Memory B cell (primary cell): Measurements from ENCODE around the gene ACY1.

Experiments
- ATAC-seq: fragments of 150-1000 bp; cut with Tn5 transposase; 2 replicates; pipeline ENCODE4 v1.10.0; 2021; ENCODE audit warnings: low read depth, mild to moderate bottlenecking, moderate library complexity
- DNase-seq, 2 donors: peaks; one replicate each; pipeline ENCODE4 v3.0.0; 2022; ENCODE audit warnings: low spot score in 2 of 2
- H3K27ac Mint-ChIP-seq: one replicate; pipeline ENCODE4 v1.8.0; 2022; ENCODE audit warnings: mild to moderate bottlenecking, moderate library complexity, mixed read lengths
- H3K27me3 Mint-ChIP-seq: one replicate; pipeline ENCODE4 v1.8.0; 2022; ENCODE audit warnings: mixed read lengths
- H3K36me3 Mint-ChIP-seq: one replicate; pipeline ENCODE4 v1.8.0; 2022; ENCODE audit warnings: mild to moderate bottlenecking, mixed read lengths
- H3K4me1 Mint-ChIP-seq: one replicate; pipeline ENCODE4 v1.8.0; 2022; ENCODE audit warnings: mixed read lengths
- H3K4me3 Mint-ChIP-seq: one replicate; pipeline ENCODE4 v1.8.0; 2022; ENCODE audit warnings: mild to moderate bottlenecking, moderate library complexity, mixed read lengths
- H3K9me3 Mint-ChIP-seq: one replicate; pipeline ENCODE4 v1.8.0; 2022; ENCODE audit warnings: mixed read lengths

Gene ACY1

GRCh38 chr3:52007291-52007690 is 24.0 kb downstream of the ACY1 start:
- Mint-ChIP-seq H3K9me3 (peaks cover 2% of the 10 kb centered on the region), H3K27ac (no peak overlapping the region)

DNA sequence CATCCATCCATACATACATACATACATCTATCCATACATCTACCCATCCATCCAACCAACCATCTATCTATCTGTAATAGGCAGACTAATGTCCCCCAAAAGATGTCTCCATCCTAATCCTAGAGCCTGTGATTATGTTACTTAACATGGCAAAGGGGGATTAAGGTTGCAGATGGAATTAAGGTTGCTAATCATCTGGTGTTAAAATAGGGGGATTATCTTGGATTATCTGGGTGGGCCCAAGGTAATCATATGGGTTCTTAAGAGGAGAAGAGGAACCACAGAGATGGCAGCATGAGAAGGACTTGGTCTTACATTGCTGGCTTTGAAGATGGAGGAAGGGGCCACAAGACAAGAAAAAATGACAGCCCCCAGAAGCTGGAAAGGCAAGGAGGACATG is 27.1 kb downstream of the ACY1 start:
- no peak overlapping the region for H3K27ac Mint-ChIP-seq
- no peaks in the 10 kb centered on the region for H3K4me1 Mint-ChIP-seq
- H3K36me3 Mint-ChIP-seq: no peaks in the 10 kb centered on the region
- peaks cover 5% of the 10 kb centered on the region for H3K27me3 Mint-ChIP-seq
- H3K4me3 Mint-ChIP-seq: no peak overlapping the region
- DNase-seq: no peak
- H3K9me3 Mint-ChIP-seq: peaks cover 2% of the 10 kb centered on the region
- ATAC-seq: no peak

More at GRCh38 chr3:52007291-52007690, 24.0 kb downstream of the ACY1 start:
- H3K4me3 Mint-ChIP-seq: no peak overlapping the region
- no peaks in the 10 kb centered on the region for H3K4me1 Mint-ChIP-seq
- no peaks in the 10 kb centered on the region for H3K36me3 Mint-ChIP-seq
- ATAC-seq (no peak), DNase-seq (no peak)
- H3K27me3 Mint-ChIP-seq: peaks cover 5% of the 10 kb centered on the region

GRCh38 chr3:52012699-52013098 is 29.4 kb downstream of the ACY1 start:
- no peak for DNase-seq
- peaks cover 2% of the 10 kb centered on the region for H3K9me3 Mint-ChIP-seq
- peaks cover 5% of the 10 kb centered on the region for H3K27me3 Mint-ChIP-seq
- no peaks in the 10 kb centered on the region for H3K4me1 Mint-ChIP-seq
- no peak for ATAC-seq
- H3K27ac Mint-ChIP-seq: no peak overlapping the region
- no peaks in the 10 kb centered on the region for H3K36me3 Mint-ChIP-seq
- H3K4me3 Mint-ChIP-seq: no peak overlapping the region

DNA sequence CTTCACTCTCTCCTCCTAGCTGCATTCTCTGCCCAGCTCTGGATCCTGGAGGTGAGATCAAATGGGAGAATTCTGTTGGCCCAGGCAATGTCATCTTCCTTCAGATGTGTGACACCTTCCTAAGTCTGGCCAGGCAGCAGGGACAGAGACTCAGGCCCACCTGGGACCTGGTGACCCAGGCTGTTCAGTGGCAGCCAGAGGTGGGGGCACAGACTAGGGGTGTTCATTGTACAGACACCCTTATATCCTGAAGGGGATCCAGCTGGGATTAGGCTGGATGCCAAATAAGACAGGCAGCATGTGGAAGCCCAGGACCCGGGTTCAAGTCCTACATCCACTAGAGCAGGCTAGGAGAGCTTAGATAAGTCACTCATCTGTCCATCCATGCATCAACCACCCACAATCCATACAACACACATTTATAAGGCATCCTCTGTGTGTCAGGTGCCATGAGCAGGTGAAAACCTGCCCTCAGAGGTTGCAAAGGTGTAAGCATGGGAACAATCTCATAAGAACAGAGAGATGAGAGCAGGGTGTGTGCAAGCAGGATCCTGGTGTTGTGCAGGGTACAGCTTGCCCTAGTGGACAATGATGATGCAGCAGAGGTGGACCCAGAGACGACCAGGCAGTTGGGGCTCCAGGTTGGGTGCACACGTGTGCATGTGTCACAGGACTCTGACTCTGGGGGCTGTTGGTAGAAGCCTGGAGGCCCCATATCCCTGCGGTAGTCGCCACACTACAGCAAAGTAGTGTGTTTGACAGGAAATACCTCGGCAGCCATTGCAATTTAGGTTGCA is 30.7 kb downstream of the ACY1 start:
- Mint-ChIP-seq H3K27me3 (peaks cover 5% of the 10 kb centered on the region), H3K9me3 (peaks cover 2% of the 10 kb centered on the region), H3K36me3 (no peaks in the 10 kb centered on the region), H3K4me1 (no peaks in the 10 kb centered on the region), H3K27ac (no peak overlapping the region), H3K4me3 (no peak overlapping the region)
- no peak for DNase-seq
- no peak for ATAC-seq

GRCh38 chr3:52014613-52015012 is 31.3 kb downstream of the ACY1 start:
- DNase-seq (no peak), ATAC-seq (no peak)
- no peaks in the 10 kb centered on the region for H3K36me3 Mint-ChIP-seq

GRCh38 chr3:52015438-52016228 is 32.3 kb downstream of the ACY1 start:
- Mint-ChIP-seq H3K4me3 (no peak overlapping the region), H3K4me1 (no peaks in the 10 kb centered on the region), H3K27me3 (peaks cover 2% of the 10 kb centered on the region), H3K9me3 (no peaks in the 10 kb centered on the region), H3K36me3 (no peaks in the 10 kb centered on the region), H3K27ac (no peak overlapping the region)
- ATAC-seq (no peak), DNase-seq (no peak)

More at GRCh38 chr3:52014613-52015012, 31.3 kb downstream of the ACY1 start:
- H3K9me3 Mint-ChIP-seq: peaks cover 2% of the 10 kb centered on the region
- H3K27ac Mint-ChIP-seq: no peak overlapping the region
- peaks cover 5% of the 10 kb centered on the region for H3K27me3 Mint-ChIP-seq
- no peak overlapping the region for H3K4me3 Mint-ChIP-seq
- H3K4me1 Mint-ChIP-seq: no peaks in the 10 kb centered on the region

- Mint-ChIP-seq H3K4me3 (no peak overlapping the region), H3K9me3 (no peaks in the 10 kb centered on the region), H3K27ac (no peak overlapping the region), H3K4me1 (peaks cover 3% of the 10 kb centered on the region), H3K27me3 (no peaks in the 10 kb centered on the region), H3K36me3 (no peaks in the 10 kb centered on the region)
- ATAC-seq (no peak), DNase-seq (no peak)
Measured at GRCh38 chr3:52017586-52017985, 34.3 kb downstream of the ACY1 start.

DNA sequence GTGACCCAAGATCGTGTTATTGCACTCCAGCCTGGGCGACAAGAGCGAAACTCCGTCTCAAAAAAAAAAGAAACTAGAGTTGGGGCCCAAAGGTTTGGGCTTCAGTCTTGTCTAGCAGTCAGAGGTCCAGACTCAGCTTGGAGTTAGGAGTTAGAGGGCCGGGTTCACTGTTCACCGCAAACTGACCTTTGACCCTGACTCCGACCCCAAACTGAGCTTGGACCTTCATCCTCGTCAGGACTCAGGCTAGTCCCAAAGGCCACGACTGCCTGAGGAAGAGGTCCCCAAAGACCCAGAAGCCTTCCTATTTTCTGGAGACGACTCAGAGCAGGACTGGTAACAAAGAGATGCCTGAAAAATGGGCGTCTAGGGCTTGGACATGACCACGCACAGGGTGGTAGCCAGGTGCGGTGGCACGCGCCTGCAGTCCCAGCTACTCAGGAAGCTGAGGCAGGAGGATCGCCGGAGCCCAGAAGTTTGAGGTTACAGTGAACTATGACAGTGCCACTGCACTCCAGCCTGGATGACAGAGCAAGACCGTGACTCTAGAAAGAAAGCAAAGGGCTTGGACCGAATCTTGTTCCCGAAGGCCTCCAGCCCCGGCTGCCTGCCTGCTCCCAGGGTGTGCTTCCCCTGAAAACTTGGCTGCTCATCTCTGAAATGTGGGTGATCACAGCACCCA is 35.1 kb downstream of the ACY1 start:
- no peak overlapping the region for H3K27ac Mint-ChIP-seq
- no peak overlapping the region for H3K4me3 Mint-ChIP-seq
- DNase-seq: no peak

DNA sequence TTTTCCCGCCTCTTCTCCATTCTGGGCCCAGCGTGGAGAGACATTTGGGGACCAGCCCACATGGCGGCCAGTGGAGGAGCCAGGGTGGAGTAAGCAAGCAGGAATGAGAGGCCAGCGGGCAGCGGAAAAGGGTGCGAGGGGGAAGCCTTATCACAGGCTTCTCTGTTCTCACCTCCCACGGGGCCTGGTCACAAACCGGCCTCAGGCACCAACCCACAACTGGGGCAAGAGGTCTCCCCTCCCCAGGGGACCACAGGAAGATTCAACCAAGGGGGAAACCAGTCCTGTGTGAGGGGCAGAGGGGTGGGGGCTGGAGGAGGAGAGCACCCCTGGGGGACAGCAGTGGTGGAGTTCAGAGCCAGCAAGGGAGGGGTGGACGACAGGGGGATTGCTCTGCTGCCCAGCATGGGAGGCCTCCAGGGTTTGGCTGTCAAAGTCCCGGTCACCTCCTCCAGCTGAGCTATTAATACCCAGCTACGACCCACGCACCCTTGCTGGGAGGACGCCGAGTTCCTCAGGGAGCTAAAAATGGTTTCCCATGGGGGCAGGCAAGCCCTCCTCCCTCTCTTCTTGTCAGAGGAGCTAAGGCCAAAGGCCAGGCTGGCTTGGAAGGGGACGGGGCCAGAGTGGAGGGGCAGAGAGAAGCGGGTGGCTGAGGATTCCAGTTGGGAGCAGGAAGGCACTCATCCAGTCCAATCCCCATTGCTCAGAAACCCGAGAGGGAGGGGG is 36.2 kb downstream of the ACY1 start:
- Mint-ChIP-seq H3K4me3 (no peak overlapping the region), H3K36me3 (no peaks in the 10 kb centered on the region), H3K9me3 (no peaks in the 10 kb centered on the region), H3K27me3 (no peaks in the 10 kb centered on the region), H3K27ac (no peak overlapping the region), H3K4me1 (peaks cover 15% of the 10 kb centered on the region)
- ATAC-seq: no peak
- no peak for DNase-seq

More for the DNA sequence above, 35.1 kb downstream of the ACY1 start:
- H3K9me3 Mint-ChIP-seq: no peaks in the 10 kb centered on the region
- ATAC-seq: no peak
- peaks cover 7% of the 10 kb centered on the region for H3K4me1 Mint-ChIP-seq
- no peaks in the 10 kb centered on the region for H3K36me3 Mint-ChIP-seq
- H3K27me3 Mint-ChIP-seq: no peaks in the 10 kb centered on the region

DNA sequence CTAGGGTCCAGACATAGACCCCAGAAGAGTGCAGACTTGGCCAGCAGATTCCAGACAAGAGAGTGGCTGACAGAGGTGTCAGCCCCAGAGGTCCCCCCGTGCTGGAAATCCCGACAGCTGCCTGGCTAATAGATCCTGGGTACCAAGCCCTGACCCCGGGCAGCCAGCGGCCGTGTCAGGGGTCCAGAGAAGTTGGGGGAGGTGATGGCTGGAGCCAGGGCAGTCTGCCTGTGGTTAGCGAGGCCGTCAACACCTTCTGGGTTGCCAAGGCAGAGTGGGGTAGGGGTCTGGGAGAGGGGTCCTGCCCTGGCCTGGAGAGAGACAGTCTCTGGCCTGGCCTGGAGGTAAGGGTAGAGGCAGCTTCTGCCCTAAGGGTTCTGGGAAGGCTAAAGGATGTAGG is 37.5 kb downstream of the ACY1 start:
- Mint-ChIP-seq H3K4me3 (no peak overlapping the region), H3K27me3 (no peaks in the 10 kb centered on the region), H3K27ac (no peak overlapping the region), H3K36me3 (no peaks in the 10 kb centered on the region), H3K9me3 (no peaks in the 10 kb centered on the region), H3K4me1 (peaks cover 15% of the 10 kb centered on the region)
- DNase-seq (no peak), ATAC-seq (no peak)

- Mint-ChIP-seq H3K4me1 (peaks cover 15% of the 10 kb centered on the region), H3K27me3 (no peaks in the 10 kb centered on the region), H3K9me3 (no peaks in the 10 kb centered on the region)
Measured at GRCh38 chr3:52021489-52022268, 38.3 kb downstream of the ACY1 start.

GRCh38 chr3:52022323-52023100 is 39.2 kb downstream of the ACY1 start:
- no peaks in the 10 kb centered on the region for H3K36me3 Mint-ChIP-seq
- ATAC-seq (no peak), DNase-seq (no peak)
- H3K4me3 Mint-ChIP-seq: no peak overlapping the region
- no peak overlapping the region for H3K27ac Mint-ChIP-seq
- no peaks in the 10 kb centered on the region for H3K27me3 Mint-ChIP-seq
- no peaks in the 10 kb centered on the region for H3K9me3 Mint-ChIP-seq
- peaks cover 15% of the 10 kb centered on the region for H3K4me1 Mint-ChIP-seq

More at GRCh38 chr3:52021489-52022268, 38.3 kb downstream of the ACY1 start:
- H3K36me3 Mint-ChIP-seq: no peaks in the 10 kb centered on the region
- no peak overlapping the region for H3K27ac Mint-ChIP-seq
- ATAC-seq: no peak
- no peak overlapping the region for H3K4me3 Mint-ChIP-seq
- no peak for DNase-seq
